Measurements from ENCODE around the gene TNRC6A. TPM values are rescaled to one million over a fixed set of nuclear protein-coding genes. Genes with fewer than 3 reads are reported as not detected.

Gene TNRC6A
- polyA plus RNA-seq = 22.8 and 30.6 TPM in 2 replicates

DNA sequence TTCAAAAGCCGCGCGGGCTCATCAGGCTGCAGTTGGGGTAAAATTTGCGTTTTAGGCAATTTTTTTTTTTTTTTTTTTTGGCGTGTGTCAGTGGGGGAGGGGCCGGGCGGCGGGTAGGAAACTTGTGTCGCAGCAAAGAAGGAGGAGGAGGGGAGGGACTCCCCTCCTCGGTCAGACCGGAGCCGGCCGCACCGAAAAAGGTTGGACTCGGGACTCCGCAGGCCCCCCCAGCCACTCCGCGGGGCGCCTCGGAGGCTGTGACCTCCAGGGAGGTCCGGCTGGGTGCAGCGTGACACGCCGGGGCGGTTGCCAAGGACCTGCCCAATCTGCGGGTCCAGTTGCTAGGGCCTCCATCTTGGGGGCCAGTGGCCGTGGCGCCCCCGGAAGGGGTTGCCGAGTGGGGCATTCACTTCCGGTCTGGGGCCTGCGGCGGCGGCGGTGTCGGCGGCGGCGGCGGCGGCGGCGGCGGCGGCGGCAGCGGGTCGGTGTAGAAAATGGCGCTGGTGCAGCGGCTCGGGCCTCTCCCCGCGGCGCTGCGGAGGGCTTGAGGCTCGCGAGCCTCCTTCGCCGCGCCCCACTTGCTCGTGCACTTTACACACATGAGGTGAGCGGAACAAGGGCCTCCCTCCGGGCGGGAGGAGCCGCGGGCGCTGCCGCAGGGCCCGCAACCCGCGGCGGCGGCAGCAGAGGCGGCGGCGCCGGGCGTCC, at the start of gene TNRC6A:
TSS of gene TNRC6A (plus strand) at position 409 of the 708 bp plus-strand sequence. CDS start at position 600, 191 bp downstream.

DNA sequence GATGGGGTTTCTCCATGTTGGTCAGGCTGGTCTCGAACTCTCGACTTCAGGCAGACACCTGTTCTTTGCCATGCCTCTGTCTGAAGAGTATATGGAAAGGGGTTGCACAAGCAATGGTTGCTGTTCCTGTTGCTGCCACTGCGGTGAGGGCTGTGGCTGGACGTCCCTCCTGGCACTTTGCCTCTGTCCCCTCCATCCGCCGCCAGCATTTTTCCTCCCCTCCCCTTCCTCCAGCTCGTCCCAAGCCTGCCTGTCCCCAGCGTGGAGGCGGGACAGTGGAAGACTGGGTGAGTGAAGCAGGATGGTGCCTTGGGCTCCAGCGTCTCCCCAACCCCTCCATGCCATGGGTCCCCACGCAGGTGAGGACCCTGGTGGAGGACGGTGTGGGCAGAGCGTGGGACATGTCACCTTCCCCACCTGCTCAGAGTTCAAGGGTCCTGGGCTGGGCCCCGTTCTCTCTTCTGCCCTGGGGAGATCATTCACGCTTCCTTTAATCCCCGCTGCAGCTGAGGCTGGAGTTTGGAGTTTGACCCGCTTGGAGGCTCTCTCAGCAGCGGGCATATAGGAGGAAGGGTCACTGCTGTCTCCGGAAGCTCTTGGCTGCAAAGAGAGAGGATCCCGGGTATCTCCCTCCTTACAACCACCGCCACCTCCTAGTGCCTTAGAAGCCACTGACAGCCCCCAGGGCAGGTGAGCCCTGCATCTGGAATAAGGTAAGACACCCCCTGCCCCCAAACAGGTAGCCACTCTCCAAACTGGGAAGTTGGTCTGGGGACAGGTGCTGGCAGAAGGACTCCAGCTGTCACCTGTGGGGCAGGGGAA, 116.5 kb downstream of the TNRC6A start, which contains the start of gene SLC5A11:
TSS of gene SLC5A11 (plus strand) at position 238 of the 822 bp plus-strand sequence. CDS start 12,681 bp downstream, outside the sequence.

Other genes with a start within 250 kb of the TNRC6A start
- gene RBBP6, start 190.1 kb upstream of the TNRC6A start, polyA plus RNA-seq = 24.8 and 25.2 TPM in 2 replicates
- 18.1 and 21.3 TPM in 2 replicates for gene SLC5A11, start 116.3 kb downstream of the TNRC6A start, polyA plus RNA-seq